Epithelial cell of esophagus (primary cell): ENCODE measurements around the gene MPHOSPH6.

Source experiments
- DNase-seq: peaks from one replicate; pipeline ENCODE4 v3.0.0; 2010; ENCODE audit warnings: low read depth
- H3K4me3 ChIP-seq: 2 replicates; pipeline ENCODE4 v1.5.1; 2011; ENCODE audit warnings: mild to moderate bottlenecking, low read length, control low read depth
- CTCF ChIP-seq: IDR thresholded peaks from 2 replicates; pipeline ENCODE4 v1.5.1; 2011; ENCODE audit warnings: low read depth, mild to moderate bottlenecking, low read length, control low read depth, inconsistent platforms; ENCODE audit not compliant: insufficient read depth; ENCODE audit errors: missing control alignments

MPHOSPH6 gene

DNA sequence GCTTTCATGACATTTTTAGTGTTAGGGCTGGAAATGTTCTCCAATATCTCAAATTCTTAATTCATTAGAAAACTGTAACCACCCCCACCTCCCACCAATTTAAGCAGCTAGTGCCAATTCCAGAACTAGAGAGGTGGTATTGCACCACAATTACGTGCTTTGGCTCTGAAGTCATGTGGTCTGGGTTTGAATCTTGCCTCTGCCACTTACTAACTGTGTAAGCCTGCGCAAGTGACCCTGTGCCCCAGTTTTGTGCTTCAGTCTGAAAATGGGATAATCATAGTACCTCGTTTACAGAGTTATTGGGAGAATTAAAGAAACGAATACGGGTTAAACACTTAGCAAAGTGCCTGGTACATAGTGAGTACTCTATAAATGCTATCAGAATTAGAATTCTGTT lies 14.2 kb upstream of the MPHOSPH6 start:
- no peak for DNase-seq
- no peak overlapping the region for H3K4me3 ChIP-seq
- no peak for TF ChIP-seq CTCF

GRCh38 chr16:82183004-82183397 lies 13.0 kb upstream of the MPHOSPH6 start:
- no peak overlapping the region for H3K4me3 ChIP-seq
- TF ChIP-seq CTCF, result no peak
- no peak for DNase-seq

DNA sequence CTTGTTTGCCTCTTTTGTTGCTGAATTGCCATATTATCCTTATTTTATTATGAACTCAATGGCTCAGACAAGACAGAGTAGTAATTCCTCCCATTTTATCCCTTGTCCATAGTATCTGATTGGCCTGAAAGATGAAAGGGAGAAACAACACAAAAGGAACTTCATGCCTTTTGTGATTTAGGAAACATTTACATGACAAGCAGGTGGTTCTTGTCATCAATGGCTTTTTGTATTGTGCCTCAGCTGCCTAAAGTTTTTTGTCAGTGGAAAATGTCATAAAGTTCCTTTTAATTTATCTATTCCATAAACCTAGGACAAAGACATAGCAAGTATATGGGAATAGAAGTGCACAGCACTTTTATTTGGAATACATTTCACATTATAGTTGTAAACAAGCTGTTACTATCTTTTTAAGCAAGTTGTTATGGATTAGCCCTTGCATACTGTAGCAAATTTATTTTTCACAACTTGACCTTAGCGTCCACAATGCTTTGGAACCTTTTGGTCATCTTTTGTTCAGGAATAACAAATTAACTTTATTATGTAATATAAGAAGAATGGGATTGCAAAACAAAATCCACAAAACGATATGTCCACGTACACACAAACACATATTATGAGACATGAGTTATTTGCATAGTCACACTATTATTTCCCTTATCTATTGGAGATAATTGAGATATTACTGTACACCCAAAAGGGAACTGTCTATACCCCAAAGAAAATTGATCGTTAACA lies 12.4 kb upstream of the MPHOSPH6 start:
- no peak for TF ChIP-seq CTCF
- no peak for DNase-seq
- no peak overlapping the region for H3K4me3 ChIP-seq

DNA sequence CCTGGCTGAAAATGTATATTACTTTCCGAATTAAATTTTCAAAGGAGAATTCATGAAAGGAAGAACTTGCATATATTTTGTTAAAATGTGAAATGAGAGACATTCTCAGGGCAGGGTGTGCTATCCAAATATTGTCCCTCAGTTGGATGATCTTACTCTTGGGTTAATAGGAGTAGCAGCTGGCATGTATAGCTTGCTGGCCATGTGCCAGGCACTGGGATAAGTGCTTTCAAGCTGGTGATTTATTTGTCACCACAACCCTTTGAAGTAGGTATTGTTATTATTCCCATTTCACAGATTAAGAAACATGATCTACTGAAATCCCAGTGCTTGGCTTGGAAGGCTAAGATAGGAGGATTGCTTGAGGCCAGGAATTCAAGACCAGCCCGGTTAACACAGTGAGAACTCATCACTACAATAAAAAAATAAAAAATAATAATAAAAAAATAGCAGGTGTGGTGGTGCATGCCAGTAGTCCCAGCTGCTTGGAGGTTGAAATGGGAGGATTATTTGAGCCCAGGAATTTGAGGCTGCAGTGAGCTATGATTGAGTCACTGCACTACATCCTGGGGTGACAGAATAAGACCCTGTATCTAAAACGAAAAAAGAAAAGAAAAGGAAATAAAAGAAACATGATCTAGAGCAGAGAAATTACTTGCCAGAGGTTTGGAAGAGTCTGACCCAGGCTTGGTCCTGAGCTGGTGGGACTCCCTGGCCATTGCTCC lies 11.6 kb upstream of the MPHOSPH6 start:
- no peak for DNase-seq
- no peak overlapping the region for H3K4me3 ChIP-seq
- no peak for TF ChIP-seq CTCF

- no peak for DNase-seq
- no peak for TF ChIP-seq CTCF
- no peak overlapping the region for H3K4me3 ChIP-seq
Observed at GRCh38 chr16:82178352-82178751, 8.3 kb upstream of the MPHOSPH6 start.

DNA sequence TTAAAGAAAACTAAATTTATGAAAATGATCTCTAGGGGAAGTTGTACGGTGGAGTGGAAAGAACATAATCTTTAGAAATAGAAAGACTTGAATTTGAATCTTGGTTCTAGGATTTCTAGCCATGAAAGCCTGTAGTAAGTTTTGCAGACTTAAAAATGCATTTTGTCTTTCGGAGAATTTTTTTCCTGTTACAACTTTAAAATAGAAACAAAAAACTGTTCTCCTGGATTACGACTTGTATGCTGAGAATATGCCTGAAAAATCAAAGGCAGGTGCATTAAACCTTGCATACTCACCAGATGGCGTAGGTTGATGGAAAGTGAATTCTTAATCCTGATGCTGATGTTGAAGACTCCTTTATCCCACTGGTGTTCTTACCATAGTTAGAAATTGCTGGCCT lies 7.5 kb upstream of the MPHOSPH6 start:
- no peak for DNase-seq
- TF ChIP-seq CTCF, result no peak
- H3K4me3 ChIP-seq, result no peak overlapping the region
